Measurements from ENCODE around the gene CERKL. TPM values are rescaled to one million over a fixed set of nuclear protein-coding genes. Genes with fewer than 3 reads are reported as not detected.

Gene CERKL
- total RNA-seq, 5 donors from 2014 or later (not counting 1 experiment from before 2014, with no cell fraction given) = 0.06 TPM; not detected in 4

- H3K27ac Mint-ChIP-seq = no peak overlapping the region
- peaks cover 2 to 8% (median 4%) of the 10 kb centered on the region in 3 donors for H3K4me1 Mint-ChIP-seq
- Histone ChIP-seq H3K27ac (ENCODE audit: low read length) (no peak overlapping the region), H3K4me3 (ENCODE audit: control insufficient read depth in 1 of 2, extremely low read depth in 1 of 2, low read length in 1 of 2) (no peak overlapping the region), H3K36me3 (ENCODE audit: control insufficient read depth in 2 of 2, extremely low read depth in 1 of 2, insufficient read depth in 1 of 2, low read length in 1 of 2) (no peaks in the 10 kb centered on the region), H3K9me3 (no peaks in the 10 kb centered on the region), H3K27me3 (replicated peaks in 1 of 2; ENCODE audit: control insufficient read depth in 2 of 2, extremely low read depth in 1 of 2, insufficient read depth in 2 of 2, low read length in 1 of 2) (peaks cover 0 to 8% of the 10 kb centered on the region in 2 experiments), H3K4me1 (ENCODE audit: control insufficient read depth in 1 of 2, extremely low read depth in 1 of 2, insufficient read depth in 2 of 2, low read length in 2 of 2) (no peaks in the 10 kb centered on the region)
- no peaks in the 10 kb centered on the region for H3K36me3 Mint-ChIP-seq
- H3K9me3 Mint-ChIP-seq = no peaks in the 10 kb centered on the region
- no peak overlapping the region for H3K4me3 Mint-ChIP-seq
- WGBS (ENCODE audit: insufficient coverage) = 80% methylated on average over 1 of the region's 2 CpGs
- peaks cover 8 to 20% of the 10 kb centered on the region in 2 donors for H3K27me3 Mint-ChIP-seq
- DNase-seq (no peak), ATAC-seq (replicated peaks in 1 of 4) (no peak)
- ChIA-PET CTCF (interaction anchor here (0.6 to 4.3 kb wide), 4 partner anchors 145 to 1814 kb away, joined by 3 to 43 read pairs (median 9); no protein-coding TSS in a partner anchor), POLR2A (no interaction called here)
Observed at GRCh38 chr2:181570059-181570458, 86.8 kb downstream of the CERKL start.

GRCh38 chr2:181566334-181567032, 90.4 kb downstream of the CERKL start:
- Mint-ChIP-seq H3K27me3 (peaks cover 0 to 4% of the 10 kb centered on the region in 2 donors), H3K9me3 (no peaks in the 10 kb centered on the region), H3K36me3 (no peaks in the 10 kb centered on the region), H3K4me1 (peaks cover 2 to 8% (median 4%) of the 10 kb centered on the region in 3 donors), H3K27ac (no peak overlapping the region), H3K4me3 (no peak overlapping the region)
- no peaks in the 10 kb centered on the region for H3K27me3 ChIP-seq (replicated peaks in 1 of 2; ENCODE audit: control insufficient read depth in 2 of 2, extremely low read depth in 1 of 2, insufficient read depth in 2 of 2, low read length in 1 of 2)
- ChIA-PET POLR2A (no interaction called here), CTCF (interaction anchor here in 1 of 2 donors (0.6 to 1.1 kb wide), 3 partner anchors 149 to 230 kb away, joined by 3 to 5 read pairs (median 3); no protein-coding TSS in a partner anchor)
- DNase-seq = no peak
- H3K36me3 ChIP-seq (ENCODE audit: control insufficient read depth in 2 of 2, extremely low read depth in 1 of 2, insufficient read depth in 1 of 2, low read length in 1 of 2) = no peaks in the 10 kb centered on the region
- WGBS (ENCODE audit: insufficient coverage) = 88% methylated on average over 2 of the region's 6 CpGs
- H3K9me3 ChIP-seq = no peaks in the 10 kb centered on the region
- no peaks in the 10 kb centered on the region for H3K4me1 ChIP-seq (ENCODE audit: control insufficient read depth in 1 of 2, extremely low read depth in 1 of 2, insufficient read depth in 2 of 2, low read length in 2 of 2)
- no peak overlapping the region for H3K4me3 ChIP-seq (ENCODE audit: control insufficient read depth in 1 of 2, extremely low read depth in 1 of 2, low read length in 1 of 2)
- no peak for ATAC-seq (replicated peaks in 1 of 4)
- no peak overlapping the region for H3K27ac ChIP-seq (ENCODE audit: low read length)

GRCh38 chr2:181563101-181563692, 93.7 kb downstream of the CERKL start:
- no peak overlapping the region for H3K4me3 ChIP-seq (ENCODE audit: control insufficient read depth in 1 of 2, extremely low read depth in 1 of 2, low read length in 1 of 2)
- no peak overlapping the region for H3K27ac ChIP-seq (ENCODE audit: low read length)
- no peaks in the 10 kb centered on the region for H3K9me3 ChIP-seq
- ATAC-seq (replicated peaks in 1 of 4) = no peak
- Mint-ChIP-seq H3K27me3 (no peaks in the 10 kb centered on the region), H3K4me1 (peaks cover 2 to 6% (median 4%) of the 10 kb centered on the region in 3 donors), H3K4me3 (no peak overlapping the region), H3K36me3 (no peaks in the 10 kb centered on the region), H3K9me3 (no peaks in the 10 kb centered on the region), H3K27ac (no peak overlapping the region)
- 80% methylated on average over 1 of the region's 1 CpG for WGBS (ENCODE audit: insufficient coverage)
- no peaks in the 10 kb centered on the region for H3K27me3 ChIP-seq (replicated peaks in 1 of 2; ENCODE audit: control insufficient read depth in 2 of 2, extremely low read depth in 1 of 2, insufficient read depth in 2 of 2, low read length in 1 of 2)
- no peaks in the 10 kb centered on the region for H3K4me1 ChIP-seq (ENCODE audit: control insufficient read depth in 1 of 2, extremely low read depth in 1 of 2, insufficient read depth in 2 of 2, low read length in 2 of 2)
- ChIA-PET POLR2A (no interaction called here), CTCF (no interaction called here)
- DNase-seq = no peak
- H3K36me3 ChIP-seq (ENCODE audit: control insufficient read depth in 2 of 2, extremely low read depth in 1 of 2, insufficient read depth in 1 of 2, low read length in 1 of 2) = no peaks in the 10 kb centered on the region

- Histone ChIP-seq H3K27ac (ENCODE audit: low read length) (no peak overlapping the region), H3K27me3 (replicated peaks in 1 of 2; ENCODE audit: control insufficient read depth in 2 of 2, extremely low read depth in 1 of 2, insufficient read depth in 2 of 2, low read length in 1 of 2) (no peaks in the 10 kb centered on the region), H3K4me3 (ENCODE audit: control insufficient read depth in 1 of 2, extremely low read depth in 1 of 2, low read length in 1 of 2) (no peak overlapping the region), H3K36me3 (ENCODE audit: control insufficient read depth in 2 of 2, extremely low read depth in 1 of 2, insufficient read depth in 1 of 2, low read length in 1 of 2) (no peaks in the 10 kb centered on the region), H3K4me1 (ENCODE audit: control insufficient read depth in 1 of 2, extremely low read depth in 1 of 2, insufficient read depth in 2 of 2, low read length in 2 of 2) (no peaks in the 10 kb centered on the region), H3K9me3 (no peaks in the 10 kb centered on the region)
- DNase-seq = no peak
- no peak for ATAC-seq (replicated peaks in 1 of 4)
- CTCF ChIA-PET = no interaction called here
- H3K9me3 Mint-ChIP-seq = peaks cover 0 to 3% (median 0%) of the 10 kb centered on the region in 3 donors
- no CpG with 5 or more reads among the region's 2 CpGs for WGBS (ENCODE audit: insufficient coverage)
- H3K27me3 Mint-ChIP-seq = no peaks in the 10 kb centered on the region
- no peak overlapping the region for H3K4me3 Mint-ChIP-seq
- H3K27ac Mint-ChIP-seq = no peak overlapping the region
- H3K36me3 Mint-ChIP-seq = peaks cover 4% of the 10 kb centered on the region
- POLR2A ChIA-PET = no interaction called here
- H3K4me1 Mint-ChIP-seq = peaks cover 0 to 9% (median 0%) of the 10 kb centered on the region in 3 donors
Observed at GRCh38 chr2:181558371-181558770, 98.5 kb downstream of the CERKL start.

- Mint-ChIP-seq H3K36me3 (peaks cover 8% of the 10 kb centered on the region), H3K27me3 (no peaks in the 10 kb centered on the region), H3K4me1 (peaks cover 0 to 9% (median 0%) of the 10 kb centered on the region in 3 donors), H3K27ac (no peak overlapping the region), H3K4me3 (no peak overlapping the region), H3K9me3 (peaks cover 0 to 3% (median 0%) of the 10 kb centered on the region in 3 donors)
- no peak for ATAC-seq (replicated peaks in 1 of 4)
- Histone ChIP-seq H3K36me3 (ENCODE audit: control insufficient read depth in 2 of 2, extremely low read depth in 1 of 2, insufficient read depth in 1 of 2, low read length in 1 of 2) (no peaks in the 10 kb centered on the region), H3K4me1 (ENCODE audit: control insufficient read depth in 1 of 2, extremely low read depth in 1 of 2, insufficient read depth in 2 of 2, low read length in 2 of 2) (no peaks in the 10 kb centered on the region), H3K27ac (ENCODE audit: low read length) (no peak overlapping the region), H3K9me3 (no peaks in the 10 kb centered on the region), H3K4me3 (ENCODE audit: control insufficient read depth in 1 of 2, extremely low read depth in 1 of 2, low read length in 1 of 2) (no peak overlapping the region), H3K27me3 (replicated peaks in 1 of 2; ENCODE audit: control insufficient read depth in 2 of 2, extremely low read depth in 1 of 2, insufficient read depth in 2 of 2, low read length in 1 of 2) (no peaks in the 10 kb centered on the region)
- ChIA-PET CTCF (interaction anchor here in 1 of 2 donors (0.7 kb wide), 1 partner anchor 447 kb away, joined by 3 read pairs; no protein-coding TSS in a partner anchor), POLR2A (no interaction called here)
- DNase-seq = no peak
- no CpG with 5 or more reads among the region's 2 CpGs for WGBS (ENCODE audit: insufficient coverage)
Observed at GRCh38 chr2:181554061-181554830, 102.7 kb downstream of the CERKL start.

GRCh38 chr2:181553244-181553643, 103.7 kb downstream of the CERKL start:
- H3K27ac ChIP-seq (ENCODE audit: low read length) = no peak overlapping the region
- ATAC-seq (replicated peaks in 1 of 4) (no peak), DNase-seq (no peak)
- Mint-ChIP-seq H3K4me1 (peaks cover 0 to 9% (median 0%) of the 10 kb centered on the region in 3 donors), H3K9me3 (peaks cover 0 to 3% (median 0%) of the 10 kb centered on the region in 3 donors), H3K27ac (no peak overlapping the region), H3K27me3 (no peaks in the 10 kb centered on the region), H3K36me3 (peaks cover 12% of the 10 kb centered on the region), H3K4me3 (no peak overlapping the region)
- H3K27me3 ChIP-seq (replicated peaks in 1 of 2; ENCODE audit: control insufficient read depth in 2 of 2, extremely low read depth in 1 of 2, insufficient read depth in 2 of 2, low read length in 1 of 2) = no peaks in the 10 kb centered on the region
- ChIA-PET POLR2A (no interaction called here), CTCF (interaction anchor here in 1 of 2 donors (0.7 kb wide), 1 partner anchor 446 kb away, joined by 3 read pairs; no protein-coding TSS in a partner anchor)
- no peaks in the 10 kb centered on the region for H3K4me1 ChIP-seq (ENCODE audit: control insufficient read depth in 1 of 2, extremely low read depth in 1 of 2, insufficient read depth in 2 of 2, low read length in 2 of 2)
- no peaks in the 10 kb centered on the region for H3K9me3 ChIP-seq
- H3K4me3 ChIP-seq (ENCODE audit: control insufficient read depth in 1 of 2, extremely low read depth in 1 of 2, low read length in 1 of 2) = no peak overlapping the region
- WGBS (ENCODE audit: insufficient coverage) = no CpG with 5 or more reads among the region's 2 CpGs
- no peaks in the 10 kb centered on the region for H3K36me3 ChIP-seq (ENCODE audit: control insufficient read depth in 2 of 2, extremely low read depth in 1 of 2, insufficient read depth in 1 of 2, low read length in 1 of 2)

Measured in T-cell (primary cell).